Fibroblast of villous mesenchyme (primary cell): ENCODE data around the gene CASP4. TPM values are rescaled to one million over a fixed set of nuclear protein-coding genes. Genes with fewer than 3 reads are reported as not detected.
A peak's percentile ranks its signal among the peaks of the same experiment; 100 is the strongest.
"Not testable (repeated sequence)": the region's sequence is repeated elsewhere in the genome, so short reads cannot be mapped to it uniquely, and the experiment has no call there.

Source experiments
- DNase-seq: peaks from one replicate; pipeline ENCODE4 v3.0.0-alpha.2; 2010; ENCODE audit warnings: low read depth
- H3K4me3 ChIP-seq: 2 replicates; pipeline ENCODE4 v1.5.1; 2011; ENCODE audit warnings: low read depth, mild to moderate bottlenecking, low read length
- total RNA-seq: library from RNA; depleted of rRNA; stranded (reverse); fragments of >200 nt; gene quantifications from 2 replicates; pipeline ENCODE4 v1.2.3, GENCODE V29; 2012
- TF ChIP-seq, protein P1 (sequence below): IDR thresholded peaks from 2 replicates; pipeline ENCODE4 v1.5.1; 2012; ENCODE audit warnings: low read depth, mild to moderate bottlenecking, low read length; ENCODE audit not compliant: insufficient read depth

Gene CASP4
- total RNA-seq, 1 donor: 133 TPM

DNA sequence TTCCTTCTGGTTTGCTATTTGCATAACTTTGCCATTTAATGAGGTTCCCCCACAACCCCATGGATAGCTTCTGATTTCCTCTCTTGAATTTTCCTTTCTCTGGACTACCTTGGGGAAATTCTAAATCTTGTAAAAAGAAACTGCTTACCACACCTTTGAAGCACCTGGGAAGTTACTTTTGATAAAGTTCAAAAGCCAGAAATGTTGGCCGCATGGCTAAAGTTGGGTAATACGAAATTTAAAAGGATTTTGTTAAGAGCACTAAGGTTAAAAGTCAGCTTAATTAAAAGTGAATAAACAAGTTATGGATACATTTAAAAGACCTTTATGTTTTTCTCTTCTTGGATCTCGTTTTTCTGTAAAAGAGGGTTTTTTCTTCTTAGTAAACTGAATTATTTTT, 5.5 kb downstream of the CASP4 start:
- H3K4me3 ChIP-seq: no peak overlapping the region
- TF ChIP-seq, protein P1, sequence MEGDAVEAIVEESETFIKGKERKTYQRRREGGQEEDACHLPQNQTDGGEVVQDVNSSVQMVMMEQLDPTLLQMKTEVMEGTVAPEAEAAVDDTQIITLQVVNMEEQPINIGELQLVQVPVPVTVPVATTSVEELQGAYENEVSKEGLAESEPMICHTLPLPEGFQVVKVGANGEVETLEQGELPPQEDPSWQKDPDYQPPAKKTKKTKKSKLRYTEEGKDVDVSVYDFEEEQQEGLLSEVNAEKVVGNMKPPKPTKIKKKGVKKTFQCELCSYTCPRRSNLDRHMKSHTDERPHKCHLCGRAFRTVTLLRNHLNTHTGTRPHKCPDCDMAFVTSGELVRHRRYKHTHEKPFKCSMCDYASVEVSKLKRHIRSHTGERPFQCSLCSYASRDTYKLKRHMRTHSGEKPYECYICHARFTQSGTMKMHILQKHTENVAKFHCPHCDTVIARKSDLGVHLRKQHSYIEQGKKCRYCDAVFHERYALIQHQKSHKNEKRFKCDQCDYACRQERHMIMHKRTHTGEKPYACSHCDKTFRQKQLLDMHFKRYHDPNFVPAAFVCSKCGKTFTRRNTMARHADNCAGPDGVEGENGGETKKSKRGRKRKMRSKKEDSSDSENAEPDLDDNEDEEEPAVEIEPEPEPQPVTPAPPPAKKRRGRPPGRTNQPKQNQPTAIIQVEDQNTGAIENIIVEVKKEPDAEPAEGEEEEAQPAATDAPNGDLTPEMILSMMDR: no peak
- DNase-seq: no peak

DNA sequence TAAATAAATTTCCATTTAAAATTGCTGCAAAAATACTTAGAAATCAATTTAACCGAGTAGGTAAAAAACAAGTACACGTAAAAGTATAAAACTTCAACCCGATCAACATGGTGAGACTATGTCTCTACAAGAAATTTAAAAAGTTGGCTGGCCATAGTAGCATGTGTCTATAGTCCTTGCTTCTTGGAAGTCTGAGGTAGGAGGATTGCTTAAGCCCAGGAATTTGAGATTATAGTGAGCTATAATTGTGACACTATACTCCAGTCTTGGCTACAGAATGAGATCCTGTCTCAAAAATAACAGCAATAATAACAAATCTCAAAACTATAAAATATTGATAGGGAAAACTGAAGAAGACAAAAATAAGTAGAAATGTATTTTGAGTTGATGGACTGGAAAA, 11.1 kb downstream of the CASP4 start:
- DNase-seq: peak; percentile 11
- TF ChIP-seq, protein P1: no peak
- H3K4me3 ChIP-seq: no peak overlapping the region

DNA sequence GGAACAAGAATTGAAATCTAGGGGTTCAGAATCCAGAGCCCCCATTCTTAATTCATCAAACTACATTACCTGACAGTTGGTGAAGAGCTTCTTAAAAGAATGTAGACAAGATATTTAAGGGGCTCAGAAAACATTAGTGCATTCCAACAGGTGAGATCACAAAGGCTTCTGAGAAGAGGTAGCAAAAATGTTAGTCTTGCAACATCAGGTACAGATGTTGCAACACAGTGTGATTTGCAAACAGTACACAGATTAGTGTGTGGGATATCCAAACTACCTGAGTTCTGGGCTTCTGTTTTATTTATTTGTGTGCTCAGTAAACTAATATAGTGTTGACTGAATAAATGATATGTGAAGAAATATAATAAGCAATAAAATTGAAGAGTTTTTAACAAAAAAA, 11.8 kb downstream of the CASP4 start:
- H3K4me3 ChIP-seq: no peak overlapping the region
- TF ChIP-seq, protein P1: no peak
- peak; percentile 10 for DNase-seq

DNA sequence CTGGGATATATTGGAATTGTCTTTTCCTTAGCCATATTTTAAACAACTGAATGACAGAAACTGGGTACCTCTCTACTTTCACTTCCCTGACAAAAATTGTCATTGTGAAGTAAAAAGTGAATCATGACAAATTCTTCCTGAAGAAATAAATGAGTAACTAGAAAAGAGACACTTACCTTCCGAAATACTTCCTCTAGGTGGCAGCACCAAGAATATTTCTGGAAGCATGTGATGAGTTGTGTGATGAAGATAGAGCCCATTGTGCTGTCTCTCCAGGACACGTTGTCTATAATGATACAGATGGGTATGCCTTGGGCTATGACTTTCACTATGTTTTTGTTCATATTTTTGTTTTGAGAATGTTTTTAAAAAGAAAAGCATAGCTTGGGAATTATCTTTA, 21.5 kb downstream of the CASP4 start:
- DNase-seq: peak; percentile 66
- TF ChIP-seq, protein P1: peak; percentile 55
- no peak overlapping the region for H3K4me3 ChIP-seq

DNA sequence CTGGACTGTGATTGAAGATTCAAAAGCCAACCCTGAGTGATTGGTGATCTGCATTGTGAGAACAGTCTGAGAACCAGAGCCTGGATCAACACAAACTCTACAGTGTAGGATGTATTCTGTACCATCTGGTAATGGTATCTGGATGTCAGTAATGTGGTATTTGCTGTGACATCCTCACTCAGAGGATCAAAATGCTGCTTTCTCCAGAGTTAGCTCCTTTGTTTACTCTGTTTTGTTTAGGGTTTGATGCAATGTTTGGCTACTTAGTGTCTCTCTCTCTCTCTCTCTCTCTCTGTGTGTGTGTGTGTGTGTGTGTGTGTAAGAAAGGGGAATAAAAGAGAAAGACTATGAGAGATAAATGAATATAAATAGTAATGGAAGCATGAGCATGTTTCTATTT, 24.3 kb downstream of the CASP4 start:
- peak; percentile 30 for DNase-seq
- TF ChIP-seq, protein P1: no peak
- H3K4me3 ChIP-seq: no peak overlapping the region

DNA sequence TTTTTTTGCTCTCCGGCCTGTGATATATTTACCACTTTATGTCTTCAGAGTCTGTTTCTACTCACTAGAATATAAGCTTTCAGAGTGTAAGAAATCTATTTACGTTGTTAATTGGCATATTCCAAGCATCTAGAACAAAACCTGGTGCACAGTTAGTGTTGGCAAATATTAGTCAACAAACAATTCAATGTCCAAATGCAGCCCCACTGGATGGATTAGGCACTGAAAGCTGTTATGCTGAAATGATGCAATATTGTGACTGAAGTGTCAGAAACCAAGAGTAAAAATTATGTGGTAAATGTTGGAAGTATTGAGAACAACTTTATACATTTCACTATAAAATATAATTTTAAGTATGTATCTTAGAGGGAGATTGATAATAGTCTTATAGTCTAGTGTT, 24.8 kb downstream of the CASP4 start:
- TF ChIP-seq, protein P1: no peak
- no peak for DNase-seq
- H3K4me3 ChIP-seq: no peak overlapping the region

DNA sequence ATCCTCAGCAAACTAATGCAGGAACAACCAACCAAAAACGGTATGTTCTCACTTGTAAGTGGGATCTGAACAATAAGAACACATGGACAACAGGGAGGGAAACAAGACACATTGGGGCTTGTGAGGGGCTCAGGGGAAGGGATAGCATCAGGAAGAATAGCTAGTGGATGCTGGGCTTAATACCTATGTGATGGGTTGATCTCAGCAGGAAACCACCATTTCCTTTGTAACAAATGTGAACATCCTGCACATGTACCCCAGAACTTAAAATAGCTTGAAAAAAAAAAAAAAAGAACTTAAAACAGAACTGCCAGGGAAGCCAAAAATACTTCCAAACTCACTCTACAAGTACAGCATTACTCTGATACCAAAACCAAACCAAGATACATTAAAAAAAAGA, 33.8 kb downstream of the CASP4 start:
- TF ChIP-seq, protein P1: no peak
- DNase-seq: no peak
- no peak overlapping the region for H3K4me3 ChIP-seq

DNA sequence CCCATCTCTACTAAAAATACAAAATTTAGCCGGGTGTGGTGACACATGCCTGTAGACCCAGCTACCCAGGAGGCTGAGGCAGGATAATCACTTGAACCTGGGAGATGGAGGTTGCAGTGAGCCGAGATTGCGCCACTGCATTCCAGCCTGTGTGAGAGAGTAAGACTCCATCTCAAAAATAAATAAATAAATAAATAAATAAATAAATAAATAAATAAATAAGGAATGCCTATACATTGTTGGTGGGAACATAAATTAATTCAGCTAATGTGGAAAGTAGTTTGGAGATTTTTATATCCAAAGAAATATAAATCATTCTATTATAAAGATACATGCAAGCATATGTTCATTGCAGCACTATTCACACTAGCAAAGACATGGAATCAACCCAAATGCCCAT, 34.3 kb downstream of the CASP4 start:
- not testable (repeated sequence) for DNase-seq, H3K4me3 ChIP-seq
